ENCODE data around the gene PIN4. TPM values are rescaled to one million over a fixed set of nuclear protein-coding genes. Genes with fewer than 3 reads are reported as not detected.

PIN4 gene
- total RNA-seq, 4 donors from 2014 or later = 1.00 to 15.2 (median 8.1) TPM; not detected in 1

DNA sequence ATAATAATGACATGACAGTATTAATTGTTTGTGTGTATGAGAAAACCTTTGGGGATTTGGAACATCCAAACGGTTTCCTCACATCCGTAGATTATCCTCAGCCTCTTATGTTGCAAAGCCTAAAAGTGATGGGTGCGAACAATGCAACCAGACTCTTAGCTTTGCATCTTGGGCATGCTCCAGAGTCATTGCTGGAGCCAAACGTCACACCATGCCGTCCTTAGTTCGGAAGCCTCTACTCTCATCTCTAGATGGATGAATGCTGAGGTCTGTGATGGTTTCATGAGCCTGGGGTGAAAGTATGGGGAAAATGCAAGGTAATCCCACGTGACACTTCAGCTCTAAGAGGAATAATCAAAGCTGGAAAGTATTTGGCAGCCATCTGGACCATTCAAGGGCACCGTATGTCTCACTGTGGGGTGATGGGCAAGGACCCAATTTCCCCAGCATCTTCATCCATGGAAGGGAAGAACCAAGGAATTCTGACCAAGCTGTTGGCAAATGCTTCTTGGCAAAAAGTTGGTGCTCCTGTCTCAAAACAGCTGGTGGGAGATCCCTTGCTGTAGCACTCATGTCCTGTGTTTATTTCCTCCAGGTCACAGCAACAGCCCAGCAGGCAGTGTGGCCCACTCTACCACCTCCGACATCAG, 43.6 kb upstream of the PIN4 start:
- DNase-seq = no peak
- Histone ChIP-seq H3K27me3 (no peaks in the 10 kb centered on the region), H3K36me3 (no peaks in the 10 kb centered on the region), H3K4me1 (no peaks in the 10 kb centered on the region), H3K9me3 (no peaks in the 10 kb centered on the region), H3K4me3 (no peak overlapping the region), H3K27ac (no peak overlapping the region)
- intact Hi-C loops (cut with DNase I; ENCODE audit: low total_unique reads) (no loop called here), in situ Hi-C loops (cut with MboI; ENCODE audit: low pct_ligation_motif_present in 1 of 4, low pct_unique_long_range_greater_than_20kb in 1 of 4, low sequenced_read_pairs in 3 of 4) (loop anchor here in 1 of 4 donors (25.0 kb wide), 1 partner anchor 126 kb away; no protein-coding TSS in a partner anchor)
- 80% methylated on average over 9 of the region's 9 CpGs; no CpG with 5 or more reads in 1 of the 2 donors for WGBS, 2 donors (ENCODE audit: low coverage in 1 of 2)
- TF ChIP-seq POLR2A (IDR thresholded peaks at IDR 0.05) (no peak), POLR2AphosphoS5 (IDR thresholded peaks at IDR 0.05) (no peak), EP300 (IDR thresholded peaks at IDR 0.05; ENCODE audit: low read depth) (no peak)
- TF ChIP-seq, protein P1, sequence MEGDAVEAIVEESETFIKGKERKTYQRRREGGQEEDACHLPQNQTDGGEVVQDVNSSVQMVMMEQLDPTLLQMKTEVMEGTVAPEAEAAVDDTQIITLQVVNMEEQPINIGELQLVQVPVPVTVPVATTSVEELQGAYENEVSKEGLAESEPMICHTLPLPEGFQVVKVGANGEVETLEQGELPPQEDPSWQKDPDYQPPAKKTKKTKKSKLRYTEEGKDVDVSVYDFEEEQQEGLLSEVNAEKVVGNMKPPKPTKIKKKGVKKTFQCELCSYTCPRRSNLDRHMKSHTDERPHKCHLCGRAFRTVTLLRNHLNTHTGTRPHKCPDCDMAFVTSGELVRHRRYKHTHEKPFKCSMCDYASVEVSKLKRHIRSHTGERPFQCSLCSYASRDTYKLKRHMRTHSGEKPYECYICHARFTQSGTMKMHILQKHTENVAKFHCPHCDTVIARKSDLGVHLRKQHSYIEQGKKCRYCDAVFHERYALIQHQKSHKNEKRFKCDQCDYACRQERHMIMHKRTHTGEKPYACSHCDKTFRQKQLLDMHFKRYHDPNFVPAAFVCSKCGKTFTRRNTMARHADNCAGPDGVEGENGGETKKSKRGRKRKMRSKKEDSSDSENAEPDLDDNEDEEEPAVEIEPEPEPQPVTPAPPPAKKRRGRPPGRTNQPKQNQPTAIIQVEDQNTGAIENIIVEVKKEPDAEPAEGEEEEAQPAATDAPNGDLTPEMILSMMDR (IDR thresholded peaks at IDR 0.05) = no peak

DNA sequence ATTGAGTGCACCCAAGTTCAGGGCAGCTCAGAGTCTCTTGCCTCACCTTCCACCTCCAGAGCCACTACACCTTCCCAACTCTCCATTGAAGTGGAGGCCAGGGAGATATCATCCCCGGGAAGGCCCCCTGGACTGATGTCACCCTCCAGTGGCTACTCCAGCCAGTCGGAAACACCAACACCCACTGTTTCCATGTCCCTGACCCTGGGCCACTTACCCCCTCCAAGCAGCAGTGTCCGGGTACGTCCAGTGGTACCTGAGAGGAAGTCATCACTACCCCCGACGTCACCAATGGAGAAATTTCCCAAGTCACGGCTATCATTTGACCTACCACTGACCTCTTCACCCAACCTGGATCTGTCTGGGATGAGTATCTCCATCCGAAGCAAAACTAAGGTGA, 42.0 kb upstream of the PIN4 start:
- Histone ChIP-seq H3K27ac (no peak overlapping the region), H3K4me3 (no peak overlapping the region), H3K36me3 (no peaks in the 10 kb centered on the region), H3K27me3 (no peaks in the 10 kb centered on the region), H3K9me3 (no peaks in the 10 kb centered on the region), H3K4me1 (no peaks in the 10 kb centered on the region)
- intact Hi-C loops (cut with DNase I; ENCODE audit: low total_unique reads) (no loop called here), in situ Hi-C loops (cut with MboI; ENCODE audit: low pct_ligation_motif_present in 1 of 4, low pct_unique_long_range_greater_than_20kb in 1 of 4, low sequenced_read_pairs in 3 of 4) (loop anchor here in 1 of 4 donors (25.0 kb wide), 1 partner anchor 127 kb away; no protein-coding TSS in a partner anchor)
- DNase-seq = no peak
- no peak for TF ChIP-seq POLR2A (IDR thresholded peaks at IDR 0.05)
- TF ChIP-seq, protein P1 (IDR thresholded peaks at IDR 0.05) = no peak
- TF ChIP-seq POLR2AphosphoS5 (IDR thresholded peaks at IDR 0.05) = no peak
- TF ChIP-seq EP300 (IDR thresholded peaks at IDR 0.05; ENCODE audit: low read depth) = no peak
- WGBS, 2 donors (ENCODE audit: low coverage in 1 of 2) = 89% methylated on average over 8 of the region's 8 CpGs; no CpG with 5 or more reads in 1 of the 2 donors

DNA sequence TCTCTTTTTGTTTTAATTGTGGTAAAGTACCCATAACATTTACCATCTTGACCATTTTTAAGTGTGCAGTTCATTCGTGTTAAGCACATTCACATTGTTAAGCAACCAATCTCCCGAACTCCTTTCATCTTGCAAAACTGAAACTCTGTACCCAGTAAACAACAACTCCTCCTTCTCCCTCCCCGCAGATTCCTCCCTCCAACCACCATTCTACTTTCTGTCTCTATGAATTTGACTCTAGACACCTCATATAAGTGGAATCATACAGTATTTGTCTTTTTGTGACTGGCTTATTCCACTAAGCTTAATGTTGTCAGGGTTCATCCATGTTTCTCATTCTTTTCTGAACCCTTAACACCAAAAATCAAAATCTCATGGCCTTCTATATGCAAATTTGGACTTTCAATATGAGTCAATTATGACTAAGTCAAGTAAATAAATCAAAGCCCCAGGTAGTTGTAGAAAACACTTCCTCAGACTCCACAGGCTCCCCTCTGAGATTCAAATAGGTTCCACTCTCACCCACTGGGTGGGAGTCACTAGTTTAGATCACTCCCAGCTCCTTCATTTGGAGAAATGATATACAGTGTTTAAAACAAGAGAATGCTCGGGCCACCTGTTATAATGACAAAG, 40.1 kb upstream of the PIN4 start:
- Histone ChIP-seq H3K9me3 (no peaks in the 10 kb centered on the region), H3K36me3 (no peaks in the 10 kb centered on the region), H3K4me3 (no peak overlapping the region), H3K4me1 (no peaks in the 10 kb centered on the region), H3K27me3 (no peaks in the 10 kb centered on the region), H3K27ac (no peak overlapping the region)
- intact Hi-C loops (cut with DNase I; ENCODE audit: low total_unique reads) (no loop called here), in situ Hi-C loops (cut with MboI; ENCODE audit: low pct_ligation_motif_present in 1 of 4, low pct_unique_long_range_greater_than_20kb in 1 of 4, low sequenced_read_pairs in 3 of 4) (loop anchor here in 1 of 4 donors (25.0 kb wide), 1 partner anchor 129 kb away; no protein-coding TSS in a partner anchor)
- DNase-seq = no peak
- WGBS, 2 donors (ENCODE audit: low coverage in 1 of 2) = 47% methylated on average over 4 of the region's 4 CpGs; no CpG with 5 or more reads in 1 of the 2 donors
- no peak for TF ChIP-seq EP300 (IDR thresholded peaks at IDR 0.05; ENCODE audit: low read depth)
- no peak for TF ChIP-seq POLR2A (IDR thresholded peaks at IDR 0.05)
- TF ChIP-seq, protein P1 (IDR thresholded peaks at IDR 0.05) = no peak
- no peak for TF ChIP-seq POLR2AphosphoS5 (IDR thresholded peaks at IDR 0.05)

DNA sequence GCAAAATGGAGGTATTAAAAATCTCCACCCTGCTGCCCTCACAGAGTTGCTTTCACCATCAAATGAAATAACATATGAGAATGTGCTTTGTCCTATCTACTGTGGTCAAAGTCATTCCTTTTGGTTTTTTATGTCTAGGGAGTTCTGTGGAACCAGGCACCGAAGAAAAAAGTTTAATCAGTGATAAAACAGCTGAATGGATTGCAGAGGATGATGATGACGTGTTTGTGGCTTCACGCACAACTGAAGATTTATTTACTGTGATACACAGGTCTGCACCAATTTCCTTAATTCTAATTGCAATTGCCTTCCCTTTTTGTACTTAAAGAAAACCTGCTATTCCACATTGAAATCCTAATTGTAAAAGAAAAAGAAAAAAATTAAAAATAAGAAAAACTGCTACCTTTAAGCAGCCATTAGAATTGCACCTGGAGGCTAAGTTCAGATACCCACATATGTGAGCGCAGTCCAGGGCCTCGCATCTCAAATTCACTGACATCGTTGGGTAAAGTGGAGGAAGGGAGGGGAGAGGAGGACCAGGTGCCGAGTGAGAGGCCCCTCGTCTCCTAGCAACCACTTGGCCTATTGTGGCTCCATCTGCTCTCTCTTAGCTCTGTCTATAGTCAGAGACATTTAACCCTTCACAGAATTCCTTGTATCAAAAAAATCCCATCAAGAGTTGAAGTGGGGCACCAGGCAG, 39.3 kb upstream of the PIN4 start:
- no peak for TF ChIP-seq POLR2AphosphoS5 (IDR thresholded peaks at IDR 0.05)
- no peak for TF ChIP-seq POLR2A (IDR thresholded peaks at IDR 0.05)
- TF ChIP-seq EP300 (IDR thresholded peaks at IDR 0.05; ENCODE audit: low read depth) = no peak
- TF ChIP-seq, protein P1 (IDR thresholded peaks at IDR 0.05) = no peak
- Histone ChIP-seq H3K36me3 (no peaks in the 10 kb centered on the region), H3K27me3 (no peaks in the 10 kb centered on the region), H3K4me1 (no peaks in the 10 kb centered on the region), H3K27ac (no peak overlapping the region), H3K4me3 (no peak overlapping the region), H3K9me3 (no peaks in the 10 kb centered on the region)
- WGBS, 2 donors (ENCODE audit: low coverage in 1 of 2) = 59 to 66% methylated on average over 3 to 8 of the region's 8 CpGs
- in situ Hi-C loops (cut with MboI; ENCODE audit: low pct_ligation_motif_present in 1 of 4, low pct_unique_long_range_greater_than_20kb in 1 of 4, low sequenced_read_pairs in 3 of 4) = loop anchor here in 1 of 4 donors (25.0 kb wide), 1 partner anchor 130 kb away; no protein-coding TSS in a partner anchor
- no peak for DNase-seq
- intact Hi-C loops (cut with DNase I; ENCODE audit: low total_unique reads) = no loop called here
